Measurements from ENCODE around the gene IFNL1.
"Not testable (repeated sequence)": the region's sequence is repeated elsewhere in the genome, so short reads cannot be mapped to it uniquely, and the experiment has no call there.

Gene IFNL1

DNA sequence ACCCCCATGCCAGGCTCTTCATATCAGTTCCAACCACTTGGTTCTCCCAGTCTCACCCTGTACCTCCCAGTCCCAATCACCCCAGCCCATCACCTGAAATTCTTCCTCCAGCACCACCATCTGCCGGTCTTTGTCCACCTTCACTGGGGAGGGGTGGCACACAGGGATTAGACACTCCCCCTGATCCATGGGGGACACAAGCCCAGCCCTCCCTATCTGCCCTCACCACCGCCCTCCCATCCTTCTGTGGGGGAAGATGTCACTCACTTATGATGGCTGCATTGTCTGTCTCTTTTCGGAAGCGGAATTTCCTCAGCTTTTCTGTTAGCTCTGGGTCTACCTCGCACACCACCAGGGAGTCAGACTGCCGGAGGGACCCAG lies 39.0 kb downstream of the IFNL1 start:
- H3K4me3 ChIP-seq (ENCODE audit: low read depth, low read length): no peak overlapping the region
- H3K4me1 ChIP-seq (ENCODE audit: control insufficient read depth, insufficient read depth, low read length): no peaks in the 10 kb centered on the region
- H3K9ac ChIP-seq (ENCODE audit: low read depth, low read length): no peak overlapping the region
- H3K9me3 ChIP-seq (ENCODE audit: control insufficient read depth, insufficient read depth, low read length): no peaks in the 10 kb centered on the region
- no peak overlapping the region for H3K27ac ChIP-seq (ENCODE audit: low read depth, low read length)
- H3K27me3 ChIP-seq (ENCODE audit: control insufficient read depth, insufficient read depth, low read length): no peaks in the 10 kb centered on the region
- H3K36me3 ChIP-seq (ENCODE audit: control insufficient read depth, insufficient read depth, low read length): no peaks in the 10 kb centered on the region

DNA sequence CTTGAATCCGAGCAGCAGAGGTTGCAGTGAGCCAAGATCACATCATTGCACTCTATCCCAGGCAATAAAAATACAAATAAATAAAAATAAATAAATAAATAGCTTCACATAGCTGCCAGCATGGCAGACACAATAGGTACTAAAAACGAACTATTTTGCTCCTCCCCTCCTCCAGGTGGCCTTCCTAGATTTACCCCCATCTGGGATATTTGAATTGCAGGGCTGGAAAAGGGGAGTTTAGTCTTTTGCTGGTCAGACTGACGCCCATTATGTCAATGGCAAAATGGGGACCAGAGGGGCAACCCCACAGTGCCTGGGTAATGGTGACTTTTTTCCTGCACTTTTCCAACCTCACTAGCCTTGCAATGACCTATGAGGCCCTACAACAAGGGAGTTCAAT lies 40.3 kb downstream of the IFNL1 start:
- Histone ChIP-seq H3K9me3 (ENCODE audit: control insufficient read depth, insufficient read depth, low read length) (no peaks in the 10 kb centered on the region), H3K27me3 (ENCODE audit: control insufficient read depth, insufficient read depth, low read length) (no peaks in the 10 kb centered on the region), H3K27ac (ENCODE audit: low read depth, low read length) (no peak overlapping the region), H3K36me3 (ENCODE audit: control insufficient read depth, insufficient read depth, low read length) (no peaks in the 10 kb centered on the region), H3K4me3 (ENCODE audit: low read depth, low read length) (no peak overlapping the region), H3K4me1 (ENCODE audit: control insufficient read depth, insufficient read depth, low read length) (0 out of 2 replicates have a peak, but pooled peaks cover 3% of the 10 kb centered on the region), H3K9ac (ENCODE audit: low read depth, low read length) (no peak overlapping the region)

DNA sequence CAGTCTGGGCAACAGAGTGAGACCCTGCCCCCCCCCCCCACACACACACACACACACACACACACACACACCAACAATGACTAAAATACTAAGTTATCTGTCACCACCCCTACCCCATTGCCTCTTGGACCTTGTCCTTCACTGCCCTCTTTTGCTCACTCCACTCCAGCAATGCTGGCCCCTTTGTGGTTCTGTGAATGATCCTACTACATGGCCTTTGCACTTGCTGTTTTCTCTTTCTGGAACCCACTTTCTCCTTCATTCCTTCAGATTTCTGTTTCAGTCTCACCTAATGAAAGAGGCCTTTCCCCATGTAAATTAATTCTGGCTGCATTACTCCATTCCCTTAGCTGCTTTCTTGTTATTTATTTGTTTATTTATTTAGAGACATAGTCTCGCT lies 43.5 kb downstream of the IFNL1 start:
- H3K4me1 ChIP-seq (ENCODE audit: control insufficient read depth, insufficient read depth, low read length): 0 out of 2 replicates have a peak, but pooled peaks cover 3% of the 10 kb centered on the region
- H3K36me3 ChIP-seq (ENCODE audit: control insufficient read depth, insufficient read depth, low read length): 0 out of 2 replicates have a peak, but pooled peaks cover under 1% of the 10 kb centered on the region
- no peaks in the 10 kb centered on the region for H3K27me3 ChIP-seq (ENCODE audit: control insufficient read depth, insufficient read depth, low read length)
- H3K9me3 ChIP-seq (ENCODE audit: control insufficient read depth, insufficient read depth, low read length): no peaks in the 10 kb centered on the region
- H3K27ac ChIP-seq (ENCODE audit: low read depth, low read length): no peak overlapping the region
- H3K4me3 ChIP-seq (ENCODE audit: low read depth, low read length): no peak overlapping the region
- H3K9ac ChIP-seq (ENCODE audit: low read depth, low read length): no peak overlapping the region

DNA sequence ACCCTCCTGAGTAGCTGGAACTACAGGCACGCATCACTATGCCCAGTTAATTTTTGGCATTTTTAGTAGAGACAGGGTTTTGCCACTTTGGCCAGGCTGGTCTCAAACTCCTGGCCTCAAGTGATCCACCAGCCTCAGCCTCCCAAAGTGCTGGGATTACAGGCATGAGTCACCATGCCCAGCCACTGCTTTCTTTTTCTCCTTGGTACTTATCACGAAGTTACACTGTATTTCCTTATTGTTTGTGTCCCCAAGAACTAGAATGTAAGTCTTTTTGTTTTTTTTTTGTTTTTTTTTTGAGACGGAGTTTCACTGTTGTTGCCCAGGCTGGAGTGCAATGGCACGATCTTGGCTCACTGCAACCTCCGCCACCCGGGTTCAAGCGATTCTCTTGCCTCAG lies 43.9 kb downstream of the IFNL1 start:
- H3K4me1 ChIP-seq (ENCODE audit: control insufficient read depth, insufficient read depth, low read length); H3K36me3 ChIP-seq (ENCODE audit: control insufficient read depth, insufficient read depth, low read length); H3K9ac ChIP-seq (ENCODE audit: low read depth, low read length); H3K27ac ChIP-seq (ENCODE audit: low read depth, low read length); H3K27me3 ChIP-seq (ENCODE audit: control insufficient read depth, insufficient read depth, low read length); H3K9me3 ChIP-seq (ENCODE audit: control insufficient read depth, insufficient read depth, low read length); H3K4me3 ChIP-seq (ENCODE audit: low read depth, low read length): not testable (repeated sequence)

DNA sequence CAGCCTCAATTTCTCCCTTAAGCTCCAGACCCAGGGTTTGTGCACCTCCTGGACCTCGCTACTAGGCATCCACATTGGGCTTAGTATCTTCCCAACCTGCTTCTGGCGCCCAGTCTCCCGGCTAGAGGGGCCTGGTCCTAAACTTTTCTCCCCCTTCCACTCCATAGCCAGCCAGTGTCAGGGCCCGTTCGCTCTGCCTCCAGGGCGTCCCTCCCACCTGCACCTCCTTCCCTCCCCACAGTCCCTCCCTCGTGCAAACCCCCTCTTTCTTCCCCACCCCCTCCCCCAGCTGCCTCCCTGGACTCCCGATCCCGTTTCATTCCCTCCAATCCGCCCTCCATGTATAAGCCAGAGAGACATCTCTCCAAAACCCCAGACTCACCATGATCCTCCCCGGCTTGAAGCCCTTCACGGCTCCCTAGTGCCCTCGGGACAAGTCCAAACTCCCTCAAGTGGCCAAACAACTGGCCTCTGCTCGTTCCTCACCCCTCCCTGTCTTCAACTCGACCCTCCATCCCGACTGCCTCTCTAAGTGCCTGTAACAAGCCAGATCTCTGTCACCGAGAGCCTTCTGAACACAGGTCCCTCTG lies 45.0 kb downstream of the IFNL1 start:
- H3K4me3 ChIP-seq (ENCODE audit: low read depth, low read length): peak overlapping the region; percentile 100

DNA sequence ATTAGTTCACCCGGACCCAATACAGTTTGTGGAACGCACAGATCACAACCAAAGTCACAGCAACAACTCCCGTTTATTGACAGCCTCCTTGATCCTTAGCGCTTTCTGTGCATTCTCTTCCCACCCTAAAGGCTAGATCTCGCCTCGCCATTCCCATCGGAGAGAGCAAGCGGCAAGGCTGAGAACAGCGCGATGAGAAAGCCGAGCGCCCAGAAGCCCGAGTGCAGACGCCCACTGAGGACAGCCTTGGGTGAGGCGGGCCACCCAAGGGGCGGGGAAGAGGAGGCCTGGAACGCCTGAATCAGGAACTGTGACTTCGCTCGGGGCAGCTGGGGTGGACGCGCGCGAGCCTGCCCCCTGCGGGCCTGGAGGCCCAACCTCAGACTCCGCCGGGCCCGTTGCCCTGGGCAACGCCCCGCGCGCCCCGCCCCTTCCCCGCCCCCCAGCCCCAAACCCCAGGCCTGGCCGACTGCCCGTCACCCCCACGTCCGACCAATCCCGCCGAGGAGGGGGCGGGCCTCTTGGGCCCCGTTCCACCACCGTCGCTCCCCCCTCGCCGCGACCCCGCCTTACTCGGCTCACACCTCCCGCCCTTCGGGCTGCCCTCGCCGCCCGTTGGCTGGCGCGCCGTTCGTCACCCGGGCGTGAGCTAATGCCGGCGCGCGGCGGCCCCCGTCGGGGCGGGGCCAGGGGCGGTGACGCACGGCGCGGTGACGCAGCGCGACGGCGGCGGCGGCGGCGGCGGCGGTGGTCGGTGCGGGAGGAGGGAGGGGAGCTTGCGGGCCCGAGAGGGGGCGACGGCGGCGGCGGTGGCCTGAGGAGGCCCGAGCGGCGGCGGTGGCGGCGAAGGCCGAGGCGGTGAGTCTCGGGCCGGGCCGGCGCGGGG lies 45.8 kb downstream of the IFNL1 start, which contains the start of gene SAMD4B:
Gene SAMD4B, plus strand, starts transcription at position 703 of the 886 bp plus-strand sequence. CDS start 14,473 bp downstream, outside the sequence.
- peak within 1 kb of the TSS; percentile 66 for H3K27ac ChIP-seq (ENCODE audit: low read depth, low read length)
- H3K27me3 ChIP-seq (ENCODE audit: control insufficient read depth, insufficient read depth, low read length): no peaks in the 10 kb centered on the region
- 0 out of 2 replicates have a peak, but pooled peaks cover 3% of the 10 kb centered on the region for H3K4me1 ChIP-seq (ENCODE audit: control insufficient read depth, insufficient read depth, low read length)
- H3K9ac ChIP-seq (ENCODE audit: low read depth, low read length): peak within 1 kb of the TSS; percentile 42
- H3K9me3 ChIP-seq (ENCODE audit: control insufficient read depth, insufficient read depth, low read length): no peaks in the 10 kb centered on the region
- peak within 1 kb of the TSS; percentile 100 for H3K4me3 ChIP-seq (ENCODE audit: low read depth, low read length)
- peaks cover 12% of the 10 kb centered on the region for H3K36me3 ChIP-seq (ENCODE audit: control insufficient read depth, insufficient read depth, low read length)

More for the DNA sequence above, 45.0 kb downstream of the IFNL1 start:
- Histone ChIP-seq H3K27me3 (ENCODE audit: control insufficient read depth, insufficient read depth, low read length) (no peaks in the 10 kb centered on the region), H3K4me1 (ENCODE audit: control insufficient read depth, insufficient read depth, low read length) (0 out of 2 replicates have a peak, but pooled peaks cover 3% of the 10 kb centered on the region), H3K27ac (ENCODE audit: low read depth, low read length) (peak overlapping the region; percentile 66), H3K9me3 (ENCODE audit: control insufficient read depth, insufficient read depth, low read length) (no peaks in the 10 kb centered on the region), H3K36me3 (ENCODE audit: control insufficient read depth, insufficient read depth, low read length) (peaks cover 8% of the 10 kb centered on the region; the same call in 1 of the 2 replicates), H3K9ac (ENCODE audit: low read depth, low read length) (peak overlapping the region; percentile 42)

DNA sequence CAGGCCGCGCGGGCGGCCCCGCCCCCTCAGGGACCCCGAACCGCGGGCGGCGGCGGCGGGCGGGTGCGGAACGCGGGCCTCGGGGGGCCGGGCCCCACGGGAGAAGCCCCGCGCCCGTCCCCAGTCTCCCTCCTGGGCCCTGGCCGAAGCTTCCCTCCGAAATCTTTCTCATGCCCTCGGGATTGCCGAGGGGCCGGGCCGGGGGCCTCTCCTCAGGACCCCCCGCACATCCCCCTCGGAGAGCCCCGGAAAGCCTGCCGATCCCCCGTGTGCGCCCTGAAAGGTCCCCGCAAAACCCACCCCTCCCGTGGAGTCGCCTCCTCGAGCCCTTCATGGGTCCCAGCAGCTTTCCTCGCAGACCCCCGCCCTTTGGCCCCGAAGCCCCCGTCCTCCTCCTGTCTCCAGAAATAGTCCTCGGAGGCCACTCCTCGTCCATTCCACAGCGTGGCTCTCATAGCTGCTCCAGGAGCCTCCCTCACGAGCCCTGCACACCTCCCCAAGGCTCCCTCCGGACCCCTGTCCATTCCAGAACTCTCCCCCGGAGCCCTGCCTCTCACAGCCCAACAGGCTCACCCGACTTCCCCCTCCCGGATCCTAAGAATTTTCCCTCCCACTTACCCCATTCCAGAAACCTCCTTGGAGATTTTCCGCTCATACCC lies 46.6 kb downstream of the IFNL1 start:
- Histone ChIP-seq H3K9me3 (ENCODE audit: control insufficient read depth, insufficient read depth, low read length) (no peaks in the 10 kb centered on the region), H3K36me3 (ENCODE audit: control insufficient read depth, insufficient read depth, low read length) (peaks cover 19% of the 10 kb centered on the region), H3K4me1 (ENCODE audit: control insufficient read depth, insufficient read depth, low read length) (0 out of 2 replicates have a peak, but pooled peaks cover 3% of the 10 kb centered on the region), H3K9ac (ENCODE audit: low read depth, low read length) (no peak overlapping the region), H3K27ac (ENCODE audit: low read depth, low read length) (peak overlapping the region; percentile 47), H3K27me3 (ENCODE audit: control insufficient read depth, insufficient read depth, low read length) (no peaks in the 10 kb centered on the region), H3K4me3 (ENCODE audit: low read depth, low read length) (peak overlapping the region; percentile 79)

DNA sequence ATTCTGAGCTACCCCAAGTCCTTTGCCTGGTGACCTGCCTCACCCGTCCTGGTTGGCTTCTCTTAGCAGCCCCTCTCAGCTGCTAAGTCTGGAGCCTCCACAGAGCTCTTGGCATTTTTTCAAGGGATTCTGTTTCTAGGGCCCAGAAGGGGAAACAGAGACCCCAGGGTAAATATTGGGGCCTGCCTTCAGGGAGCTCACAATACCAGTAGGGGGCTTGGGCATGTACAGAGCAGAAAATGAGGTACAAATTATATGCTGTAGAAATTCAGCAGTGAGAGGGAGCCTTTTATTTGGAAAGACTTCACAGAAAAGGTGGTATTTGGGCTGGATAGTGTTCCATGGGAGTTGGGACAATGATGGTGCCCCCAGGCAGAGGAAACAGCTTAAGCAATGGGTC lies 49.7 kb downstream of the IFNL1 start:
- H3K36me3 ChIP-seq (ENCODE audit: control insufficient read depth, insufficient read depth, low read length): peaks cover 44% of the 10 kb centered on the region
- H3K4me1 ChIP-seq (ENCODE audit: control insufficient read depth, insufficient read depth, low read length): 0 out of 2 replicates have a peak, but pooled peaks cover under 1% of the 10 kb centered on the region
- H3K27ac ChIP-seq (ENCODE audit: low read depth, low read length): no peak overlapping the region
- no peaks in the 10 kb centered on the region for H3K9me3 ChIP-seq (ENCODE audit: control insufficient read depth, insufficient read depth, low read length)
- H3K9ac ChIP-seq (ENCODE audit: low read depth, low read length): no peak overlapping the region
- no peaks in the 10 kb centered on the region for H3K27me3 ChIP-seq (ENCODE audit: control insufficient read depth, insufficient read depth, low read length)
- H3K4me3 ChIP-seq (ENCODE audit: low read depth, low read length): no peak overlapping the region

DNA sequence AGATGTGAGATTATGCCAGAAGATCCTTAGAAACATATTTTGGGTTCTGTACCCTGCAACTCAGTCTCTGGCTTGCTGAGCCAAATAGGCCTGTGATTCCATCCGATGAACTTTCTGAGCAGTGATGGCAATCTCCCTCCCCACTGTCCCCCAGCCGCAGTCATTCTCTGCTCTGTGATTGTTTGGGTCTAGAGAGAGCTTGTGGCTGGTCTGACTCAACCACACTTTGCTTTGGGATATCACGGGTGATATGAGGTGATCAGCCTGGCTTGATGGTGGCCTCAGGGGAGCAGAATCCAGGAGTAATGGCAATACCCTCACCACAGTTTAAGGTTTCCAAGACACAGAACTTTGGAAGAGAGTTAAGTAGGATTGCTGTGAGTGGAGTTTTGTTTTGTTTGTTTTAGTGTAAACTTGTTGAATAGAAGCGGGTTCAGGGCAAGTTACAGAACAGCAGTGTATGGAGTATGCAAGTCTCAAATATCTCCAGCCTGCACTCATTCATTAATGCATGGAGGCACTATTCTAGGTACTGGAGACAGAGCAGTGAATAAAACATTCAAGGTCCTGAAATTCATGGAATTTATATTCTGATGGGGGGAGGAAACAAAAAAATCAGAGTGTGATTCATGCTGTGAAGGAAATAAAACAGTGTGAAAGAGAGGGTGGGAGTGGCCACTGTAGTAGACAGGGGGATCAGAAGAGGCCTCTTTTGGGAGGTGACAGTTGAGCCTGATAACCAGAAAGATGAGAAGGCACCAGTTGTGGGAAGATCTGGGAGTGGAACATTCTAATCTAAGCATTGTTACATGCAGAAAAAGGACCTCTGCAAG lies 51.3 kb downstream of the IFNL1 start:
- H3K27ac ChIP-seq (ENCODE audit: low read depth, low read length): no peak overlapping the region
- H3K4me3 ChIP-seq (ENCODE audit: low read depth, low read length): no peak overlapping the region
- no peak overlapping the region for H3K9ac ChIP-seq (ENCODE audit: low read depth, low read length)
- no peaks in the 10 kb centered on the region for H3K4me1 ChIP-seq (ENCODE audit: control insufficient read depth, insufficient read depth, low read length)
- peaks cover 60% of the 10 kb centered on the region for H3K36me3 ChIP-seq (ENCODE audit: control insufficient read depth, insufficient read depth, low read length)
- no peaks in the 10 kb centered on the region for H3K27me3 ChIP-seq (ENCODE audit: control insufficient read depth, insufficient read depth, low read length)
- no peaks in the 10 kb centered on the region for H3K9me3 ChIP-seq (ENCODE audit: control insufficient read depth, insufficient read depth, low read length)

All from HUES48 (cell line).